ENCODE measurements around the gene ACBD6.
A peak's percentile ranks its signal among the peaks of the same experiment; 100 is the strongest.

ACBD6 gene

GRCh38 chr1:180343921-180344769, 158.2 kb downstream of the ACBD6 start (continued):
- TF ChIP-seq, protein P1, sequence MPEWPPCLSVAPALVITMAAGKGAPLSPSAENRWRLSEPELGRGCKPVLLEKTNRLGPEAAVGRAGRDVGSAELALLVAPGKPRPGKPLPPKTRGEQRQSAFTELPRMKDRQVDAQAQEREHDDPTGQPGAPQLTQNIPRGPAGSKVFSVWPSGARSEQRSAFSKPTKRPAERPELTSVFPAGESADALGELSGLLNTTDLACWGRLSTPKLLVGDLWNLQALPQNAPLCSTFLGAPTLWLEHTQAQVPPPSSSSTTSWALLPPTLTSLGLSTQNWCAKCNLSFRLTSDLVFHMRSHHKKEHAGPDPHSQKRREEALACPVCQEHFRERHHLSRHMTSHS (tag by site-specific recombination; IDR thresholded peaks at IDR 0.05): no peak
- TF ChIP-seq ZNF138 (tag by site-specific recombination; IDR thresholded peaks at IDR 0.05; ENCODE audit: borderline replicate concordance) (no peak), ZBTB1 (tag by site-specific recombination; IDR thresholded peaks at IDR 0.05) (no peak), GLIS2 (tag by site-specific recombination; IDR thresholded peaks at IDR 0.05) (no peak), ZNF433 (tag by site-specific recombination; IDR thresholded peaks at IDR 0.05; ENCODE audit: low read depth) (no peak), ZNF473 (tag by site-specific recombination; IDR thresholded peaks at IDR 0.05) (no peak), HOXA7 (CRISPR knock-in tag; IDR thresholded peaks at IDR 0.05; ENCODE audit: borderline replicate concordance) (no peak), ZNF585B (tag by site-specific recombination; IDR thresholded peaks at IDR 0.05) (no peak), ZNF146 (tag by site-specific recombination; IDR thresholded peaks at IDR 0.05) (no peak), ZNF223 (tag by site-specific recombination; IDR thresholded peaks at IDR 0.05) (no peak), INSM2 (tag by site-specific recombination; IDR thresholded peaks at IDR 0.05) (0 out of 2 replicates have a peak, but pooled peaks have one; percentile 37), ZBTB6 (tag by site-specific recombination; IDR thresholded peaks at IDR 0.05) (no peak), REPIN1 (tag by site-specific recombination; IDR thresholded peaks at IDR 0.05; ENCODE audit: low read depth) (no peak), ZBTB20 (tag by site-specific recombination; IDR thresholded peaks at IDR 0.05) (no peak), ZNF239 (tag by site-specific recombination; IDR thresholded peaks at IDR 0.05) (no peak), ZNF394 (tag by site-specific recombination; IDR thresholded peaks at IDR 0.05; ENCODE audit: borderline replicate concordance) (peak; percentile 38; the same call in 1 of the 2 replicates), ZSCAN23 (tag by site-specific recombination; IDR thresholded peaks at IDR 0.05) (0 out of 2 replicates have a peak, but pooled peaks have one; percentile 30), YY1 (tag by site-specific recombination; IDR thresholded peaks at IDR 0.05) (no peak), ELK4 (IDR thresholded peaks at IDR 0.05; ENCODE audit: borderline replicate concordance, low read depth, low read length) (no peak), AEBP2 (tag by site-specific recombination; IDR thresholded peaks at IDR 0.05; ENCODE audit: borderline replicate concordance) (no peak), ZNF10 (tag by site-specific recombination; IDR thresholded peaks at IDR 0.05) (0 out of 2 replicates have a peak, but pooled peaks have one; percentile 8), ZNF514 (tag by site-specific recombination; IDR thresholded peaks at IDR 0.05) (no peak), SCRT2 (tag by site-specific recombination; IDR thresholded peaks at IDR 0.05) (peak; percentile 100), SP2 (tag by site-specific recombination; IDR thresholded peaks at IDR 0.05) (no peak)
- TF ChIP-seq, protein P2, sequence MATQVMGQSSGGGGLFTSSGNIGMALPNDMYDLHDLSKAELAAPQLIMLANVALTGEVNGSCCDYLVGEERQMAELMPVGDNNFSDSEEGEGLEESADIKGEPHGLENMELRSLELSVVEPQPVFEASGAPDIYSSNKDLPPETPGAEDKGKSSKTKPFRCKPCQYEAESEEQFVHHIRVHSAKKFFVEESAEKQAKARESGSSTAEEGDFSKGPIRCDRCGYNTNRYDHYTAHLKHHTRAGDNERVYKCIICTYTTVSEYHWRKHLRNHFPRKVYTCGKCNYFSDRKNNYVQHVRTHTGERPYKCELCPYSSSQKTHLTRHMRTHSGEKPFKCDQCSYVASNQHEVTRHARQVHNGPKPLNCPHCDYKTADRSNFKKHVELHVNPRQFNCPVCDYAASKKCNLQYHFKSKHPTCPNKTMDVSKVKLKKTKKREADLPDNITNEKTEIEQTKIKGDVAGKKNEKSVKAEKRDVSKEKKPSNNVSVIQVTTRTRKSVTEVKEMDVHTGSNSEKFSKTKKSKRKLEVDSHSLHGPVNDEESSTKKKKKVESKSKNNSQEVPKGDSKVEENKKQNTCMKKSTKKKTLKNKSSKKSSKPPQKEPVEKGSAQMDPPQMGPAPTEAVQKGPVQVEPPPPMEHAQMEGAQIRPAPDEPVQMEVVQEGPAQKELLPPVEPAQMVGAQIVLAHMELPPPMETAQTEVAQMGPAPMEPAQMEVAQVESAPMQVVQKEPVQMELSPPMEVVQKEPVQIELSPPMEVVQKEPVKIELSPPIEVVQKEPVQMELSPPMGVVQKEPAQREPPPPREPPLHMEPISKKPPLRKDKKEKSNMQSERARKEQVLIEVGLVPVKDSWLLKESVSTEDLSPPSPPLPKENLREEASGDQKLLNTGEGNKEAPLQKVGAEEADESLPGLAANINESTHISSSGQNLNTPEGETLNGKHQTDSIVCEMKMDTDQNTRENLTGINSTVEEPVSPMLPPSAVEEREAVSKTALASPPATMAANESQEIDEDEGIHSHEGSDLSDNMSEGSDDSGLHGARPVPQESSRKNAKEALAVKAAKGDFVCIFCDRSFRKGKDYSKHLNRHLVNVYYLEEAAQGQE (tag by site-specific recombination; IDR thresholded peaks at IDR 0.05): no peak
- TF ChIP-seq, protein P3, sequence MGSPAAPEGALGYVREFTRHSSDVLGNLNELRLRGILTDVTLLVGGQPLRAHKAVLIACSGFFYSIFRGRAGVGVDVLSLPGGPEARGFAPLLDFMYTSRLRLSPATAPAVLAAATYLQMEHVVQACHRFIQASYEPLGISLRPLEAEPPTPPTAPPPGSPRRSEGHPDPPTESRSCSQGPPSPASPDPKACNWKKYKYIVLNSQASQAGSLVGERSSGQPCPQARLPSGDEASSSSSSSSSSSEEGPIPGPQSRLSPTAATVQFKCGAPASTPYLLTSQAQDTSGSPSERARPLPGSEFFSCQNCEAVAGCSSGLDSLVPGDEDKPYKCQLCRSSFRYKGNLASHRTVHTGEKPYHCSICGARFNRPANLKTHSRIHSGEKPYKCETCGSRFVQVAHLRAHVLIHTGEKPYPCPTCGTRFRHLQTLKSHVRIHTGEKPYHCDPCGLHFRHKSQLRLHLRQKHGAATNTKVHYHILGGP (tag by site-specific recombination; IDR thresholded peaks at IDR 0.05): no peak

All from HEK293 (cell line).